ENCODE measurements around the gene NSG1.

- TF ChIP-seq CTCF (IDR thresholded peaks at IDR 0.05) (no peak), EP300 (IDR thresholded peaks at IDR 0.05) (no peak), POLR2A (IDR thresholded peaks at IDR 0.05) (no peak)
Measured at GRCh38 chr4:4408576-4409335, 21.9 kb downstream of the NSG1 start.

All from sigmoid colon (tissue), 4 donors.